Stomach (tissue), 9 donors: ENCODE data around the gene PRELID1. TPM values are rescaled to one million over a fixed set of nuclear protein-coding genes. Genes with fewer than 3 reads are reported as not detected.

Experiments used
- DNase-seq, 2 donors: peaks; one replicate each; pipeline versions ENCODE4 v3.0.0 to v3.0.0-alpha.2; 2013 to 2019
- H3K27ac ChIP-seq, 5 donors: fragments of 200-600 bp in 4 of 5; sonication (generic) in 4 of 5; one replicate each; pipeline ENCODE4 v1.5.1; 2013 to 2019; ENCODE audit warnings: mild to moderate bottlenecking in 1 of 5, moderate library complexity in 1 of 5
- H3K27me3 ChIP-seq, 3 donors: fragments of 200-600 bp; sonication (generic); one replicate each; pipeline ENCODE4 v1.5.1; 2017 to 2019; ENCODE audit warnings: mixed run types in 1 of 3
- H3K36me3 ChIP-seq, 4 donors: fragments of 200-600 bp; sonication (generic); 1 replicate in 3 of 4; 2 replicates in 1 of 4; pipeline ENCODE4 v1.5.1; 2016 to 2019
- H3K4me1 ChIP-seq, 4 donors: fragments of 200-600 bp; sonication (generic); one replicate each; pipeline ENCODE4 v1.5.1; 2016 to 2019
- H3K4me3 ChIP-seq, 4 donors: fragments of 200-600 bp; sonication (generic) in 3 of 4; one replicate each; pipeline ENCODE4 v1.5.1; 2016 to 2019; ENCODE audit warnings: mild to moderate bottlenecking in 1 of 4
- H3K9me3 ChIP-seq, 4 donors: fragments of 200-600 bp; sonication (generic); one replicate each; pipeline ENCODE4 v1.5.1; 2016 to 2019
- CTCF ChIP-seq, 7 experiments: fragments of 450-650 bp in 4 of 7; fragments of 200-600 bp in 3 of 7; sonication (generic) in 3 of 7; IDR thresholded peaks; one replicate each; pipeline ENCODE4 v1.5.1; 2016 to 2019; ENCODE audit warnings: antibody characterized with exemption in 7 of 7, control low read depth in 2 of 7, mild to moderate bottlenecking in 1 of 7
- EP300 ChIP-seq: sonication (generic); formaldehyde crosslinking; IDR thresholded peaks from one replicate; pipeline ENCODE4 v1.6.1; 2017; ENCODE audit warnings: antibody characterized with exemption
- POLR2A ChIP-seq, 4 donors: fragments of 450-650 bp; IDR thresholded peaks; one replicate each; pipeline ENCODE4 v1.6.1; 2016; ENCODE audit warnings: antibody characterized with exemption in 4 of 4, control low read depth in 2 of 4, mild to moderate bottlenecking in 1 of 4, moderate library complexity in 1 of 4
- POLR2AphosphoS5 ChIP-seq, 3 donors: sonication (generic); formaldehyde crosslinking; IDR thresholded peaks; one replicate each; pipeline ENCODE4 v1.6.1; 2016; ENCODE audit warnings: antibody characterized with exemption in 3 of 3
- WGBS, 5 donors: extraction: QIAGEN DNeasy Blood & Tissue Kit in 3 of 5; methylation state at CpG; one replicate each; pipeline versions ENCODE4 v1.1.5 to v1.1.7; 2013 to 2018; 5-methylcytosine and 5-hydroxymethylcytosine counted together
- intact Hi-C: fragments of 100-400 bp; cut with DNase I; formaldehyde crosslinking; loops from one replicate; pipeline ENCODE4 v1.15.1; 2023; ENCODE audit warnings: low total_unique reads
- polyA plus RNA-seq, 3 donors: library from polyadenylated mRNA; stranded (reverse); fragments of 200-250 nt; gene quantifications; one replicate each; pipeline ENCODE4 v1.2.3, GENCODE V29; 2013
- total RNA-seq, 5 donors: library from RNA; depleted of rRNA; stranded (reverse); fragments of >200 nt; gene quantifications; one replicate each; pipeline versions ENCODE4 v1.1.0 to v1.2.3, GENCODE V29; 2014 to 2016
- donor health status: healthy with polysubstance abuse.
- donor health status: Bipolar disorder and iron deficiency.
- donor health status: healthy.

The PRELID1 gene
- total and polyA plus RNA-seq, 8 donors, result 82.4 to 201 (median 135) TPM

GRCh38 chr5:177293819-177294581 lies 9.6 kb upstream of the PRELID1 start:
- DNase-seq, result no peak
- H3K36me3 ChIP-seq, result peaks cover 44 to 81% (median 80%) of the 10 kb centered on the region in 4 donors
- TF ChIP-seq EP300 (no peak), POLR2A (IDR thresholded peaks at IDR 0.05) (no peak), POLR2AphosphoS5 (IDR thresholded peaks at IDR 0.05) (no peak), CTCF (IDR thresholded peaks at IDR 0.05) (no peak)
- H3K9me3 ChIP-seq, result no peaks in the 10 kb centered on the region
- H3K27me3 ChIP-seq, result no peaks in the 10 kb centered on the region
- 94 to 98% (median 96%) methylated on average over 10 to 12 of the region's 12 CpGs for WGBS, 5 donors
- H3K4me1 ChIP-seq, result peaks cover 8 to 29% (median 12%) of the 10 kb centered on the region in 4 donors
- no peak overlapping the region for H3K4me3 ChIP-seq
- no peak overlapping the region for H3K27ac ChIP-seq
- intact Hi-C loops, result loop anchor here (10.0 kb wide), 1 partner anchor 169 kb away; no protein-coding TSS in a partner anchor

- H3K27ac ChIP-seq, result no peak overlapping the region
- H3K27me3 ChIP-seq, result no peaks in the 10 kb centered on the region
- WGBS, 5 donors, result 91 to 97% (median 93%) methylated on average over 3 of the region's 3 CpGs
- H3K36me3 ChIP-seq, result peaks cover 40 to 79% (median 74%) of the 10 kb centered on the region in 4 donors
- peaks cover 11 to 35% (median 15%) of the 10 kb centered on the region in 4 donors for H3K4me1 ChIP-seq
- no peak for DNase-seq
- TF ChIP-seq POLR2AphosphoS5 (IDR thresholded peaks at IDR 0.05) (no peak), POLR2A (IDR thresholded peaks at IDR 0.05) (no peak), EP300 (no peak), CTCF (IDR thresholded peaks at IDR 0.05) (no peak)
- H3K4me3 ChIP-seq, result no peak overlapping the region
- H3K9me3 ChIP-seq, result no peaks in the 10 kb centered on the region
- intact Hi-C loops, result loop anchor here (10.0 kb wide), 1 partner anchor 170 kb away; no protein-coding TSS in a partner anchor
These were observed 9.0 kb upstream of the PRELID1 start for GRCh38 chr5:177294632-177295031.

GRCh38 chr5:177295924-177296323 lies 7.7 kb upstream of the PRELID1 start:
- 79 to 88% (median 84%) methylated on average over 8 to 9 of the region's 9 CpGs for WGBS, 5 donors
- DNase-seq, result no peak
- intact Hi-C loops, result loop anchor here (10.0 kb wide), 1 partner anchor 171 kb away; no protein-coding TSS in a partner anchor
- Histone ChIP-seq H3K27me3 (no peaks in the 10 kb centered on the region), H3K4me1 (peaks cover 24 to 48% (median 27%) of the 10 kb centered on the region in 4 donors), H3K36me3 (peaks cover 40 to 66% (median 62%) of the 10 kb centered on the region in 4 donors), H3K27ac (peak overlapping the region in 2 of 5 donors; percentile 47 to 51), H3K9me3 (no peaks in the 10 kb centered on the region), H3K4me3 (no peak overlapping the region)
- TF ChIP-seq EP300 (no peak), CTCF (IDR thresholded peaks at IDR 0.05) (no peak), POLR2AphosphoS5 (IDR thresholded peaks at IDR 0.05) (no peak), POLR2A (IDR thresholded peaks at IDR 0.05) (no peak)

GRCh38 chr5:177296581-177296980 lies 7.0 kb upstream of the PRELID1 start:
- H3K4me1 ChIP-seq, result peaks cover 30 to 55% (median 34%) of the 10 kb centered on the region in 4 donors
- H3K4me3 ChIP-seq, result no peak overlapping the region
- H3K27me3 ChIP-seq, result no peaks in the 10 kb centered on the region
- peak overlapping the region in 2 of 5 donors; percentile 47 to 51 for H3K27ac ChIP-seq
- no peak for TF ChIP-seq POLR2AphosphoS5 (IDR thresholded peaks at IDR 0.05)
- no peak for TF ChIP-seq CTCF (IDR thresholded peaks at IDR 0.05)
- no peak for TF ChIP-seq POLR2A (IDR thresholded peaks at IDR 0.05)
- no peak for TF ChIP-seq EP300
- intact Hi-C loops, result loop anchor here (10.0 kb wide), 1 partner anchor 172 kb away; no protein-coding TSS in a partner anchor
- DNase-seq, result no peak
- no peaks in the 10 kb centered on the region for H3K9me3 ChIP-seq
- peaks cover 39 to 64% (median 59%) of the 10 kb centered on the region in 4 donors for H3K36me3 ChIP-seq
- WGBS, 5 donors, result 28 to 43% (median 40%) methylated on average over 4 of the region's 4 CpGs
